ENCODE data around the gene TMEM201. TPM values are rescaled to one million over a fixed set of nuclear protein-coding genes. Genes with fewer than 3 reads are reported as not detected.

TMEM201 gene
- total and polyA plus RNA-seq, 9 of the 15 experiments (the other 6 are each of a cell fraction or from before 2014, with no cell fraction given), result 0.42 to 51.3 (median 7.4) TPM

- 0 out of 2 replicates have a peak, but pooled peaks have one; percentile 14 for TF ChIP-seq USF1 (CRISPR knock-in tag; IDR thresholded peaks at IDR 0.05)
- TF ChIP-seq HNRNPK (IDR thresholded peaks at IDR 0.05; ENCODE audit: low read depth, low read length, poor library complexity, severe bottlenecking), result peak; percentile 30
- peak; percentile 79 for TF ChIP-seq RBFOX2 (IDR thresholded peaks at IDR 0.05; ENCODE audit: low read depth, low read length)
- peak; percentile 89; the same call in 1 of the 2 replicates for TF ChIP-seq KAT7 (CRISPR knock-in tag; IDR thresholded peaks at IDR 0.05; ENCODE audit: borderline replicate concordance)
- TF ChIP-seq POLR2G (IDR thresholded peaks at IDR 0.05; ENCODE audit: low read depth, low read length), result peak; percentile 70
- TF ChIP-seq OTX1 (CRISPR knock-in tag; IDR thresholded peaks at IDR 0.05), result peak; percentile 52; the same call in 1 of the 2 replicates
- TF ChIP-seq, protein P1, sequence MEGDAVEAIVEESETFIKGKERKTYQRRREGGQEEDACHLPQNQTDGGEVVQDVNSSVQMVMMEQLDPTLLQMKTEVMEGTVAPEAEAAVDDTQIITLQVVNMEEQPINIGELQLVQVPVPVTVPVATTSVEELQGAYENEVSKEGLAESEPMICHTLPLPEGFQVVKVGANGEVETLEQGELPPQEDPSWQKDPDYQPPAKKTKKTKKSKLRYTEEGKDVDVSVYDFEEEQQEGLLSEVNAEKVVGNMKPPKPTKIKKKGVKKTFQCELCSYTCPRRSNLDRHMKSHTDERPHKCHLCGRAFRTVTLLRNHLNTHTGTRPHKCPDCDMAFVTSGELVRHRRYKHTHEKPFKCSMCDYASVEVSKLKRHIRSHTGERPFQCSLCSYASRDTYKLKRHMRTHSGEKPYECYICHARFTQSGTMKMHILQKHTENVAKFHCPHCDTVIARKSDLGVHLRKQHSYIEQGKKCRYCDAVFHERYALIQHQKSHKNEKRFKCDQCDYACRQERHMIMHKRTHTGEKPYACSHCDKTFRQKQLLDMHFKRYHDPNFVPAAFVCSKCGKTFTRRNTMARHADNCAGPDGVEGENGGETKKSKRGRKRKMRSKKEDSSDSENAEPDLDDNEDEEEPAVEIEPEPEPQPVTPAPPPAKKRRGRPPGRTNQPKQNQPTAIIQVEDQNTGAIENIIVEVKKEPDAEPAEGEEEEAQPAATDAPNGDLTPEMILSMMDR (IDR thresholded peaks at IDR 0.05 in 2 of 3, conservative IDR thresholded peaks at IDR 0.05 in 1 of 3; ENCODE audit: insufficient read depth in 2 of 3, low read depth in 1 of 3, low read length in 3 of 3), result no peak
- peak; percentile 20; the same call in 1 of the 2 replicates for TF ChIP-seq PHF8 (IDR thresholded peaks at IDR 0.05; ENCODE audit: borderline replicate concordance, low read length)
- TF ChIP-seq HNRNPL (IDR thresholded peaks at IDR 0.05; ENCODE audit: low read depth, low read length), result 0 out of 2 replicates have a peak, but pooled peaks have one; percentile 30
- TF ChIP-seq ZNF764 (CRISPR knock-in tag; IDR thresholded peaks at IDR 0.05; ENCODE audit: low read depth), result 0 out of 2 replicates have a peak, but pooled peaks have one; percentile 26
- peak; percentile 70 to 80 for TF ChIP-seq MAZ (CRISPR knock-in tag; conservative IDR thresholded peaks at IDR 0.05 in 1 of 2, IDR thresholded peaks at IDR 0.05 in 1 of 2)
- 0 out of 2 replicates have a peak, but pooled peaks have one; percentile 34 for TF ChIP-seq POLR2AphosphoS5 (IDR thresholded peaks at IDR 0.05; ENCODE audit: control insufficient read depth, insufficient read depth, low read depth, low read length)
- TF ChIP-seq TAF1 (IDR thresholded peaks at IDR 0.05; ENCODE audit: control insufficient read depth, extremely low read depth, insufficient read depth, low read length, severe bottlenecking), result peak; percentile 29
- 0 out of 2 replicates have a peak, but pooled peaks have one; percentile 0 for TF ChIP-seq ZNF263 (CRISPR knock-in tag; IDR thresholded peaks at IDR 0.05; ENCODE audit: borderline replicate concordance)
- no peak for TF ChIP-seq KDM4B (IDR thresholded peaks at IDR 0.05; ENCODE audit: borderline replicate concordance in 2 of 2, low read depth in 1 of 2)
- peak; percentile 31; the same call in 1 of the 2 replicates for TF ChIP-seq CEBPG (CRISPR knock-in tag; IDR thresholded peaks at IDR 0.05)
- TF ChIP-seq CEBPG (tag; conservative IDR thresholded peaks at IDR 0.05 in 1 of 2, IDR thresholded peaks at IDR 0.05 in 1 of 2), result no peak
- TF ChIP-seq SRSF7 (optimal IDR thresholded peaks at IDR 0.05; ENCODE audit: low read depth, low read length), result no peak
- peak; percentile 44; the same call in 1 of the 2 replicates for TF ChIP-seq ZBTB9 (CRISPR knock-in tag; IDR thresholded peaks at IDR 0.05)
- TF ChIP-seq GABPB1 (CRISPR knock-in tag; IDR thresholded peaks at IDR 0.05), result peak; percentile 72; the same call in 1 of the 2 replicates
- peak; percentile 35 for TF ChIP-seq U2AF1 (optimal IDR thresholded peaks at IDR 0.05; ENCODE audit: low read depth, low read length)
- TF ChIP-seq NFXL1 (CRISPR knock-in tag; IDR thresholded peaks at IDR 0.05), result no peak
Observed at GRCh38 chr1:9539829-9540550, 48.7 kb upstream of the TMEM201 start (continued).

All from K562 (cell line).